ENCODE results near the gene PSMD5.

DNA sequence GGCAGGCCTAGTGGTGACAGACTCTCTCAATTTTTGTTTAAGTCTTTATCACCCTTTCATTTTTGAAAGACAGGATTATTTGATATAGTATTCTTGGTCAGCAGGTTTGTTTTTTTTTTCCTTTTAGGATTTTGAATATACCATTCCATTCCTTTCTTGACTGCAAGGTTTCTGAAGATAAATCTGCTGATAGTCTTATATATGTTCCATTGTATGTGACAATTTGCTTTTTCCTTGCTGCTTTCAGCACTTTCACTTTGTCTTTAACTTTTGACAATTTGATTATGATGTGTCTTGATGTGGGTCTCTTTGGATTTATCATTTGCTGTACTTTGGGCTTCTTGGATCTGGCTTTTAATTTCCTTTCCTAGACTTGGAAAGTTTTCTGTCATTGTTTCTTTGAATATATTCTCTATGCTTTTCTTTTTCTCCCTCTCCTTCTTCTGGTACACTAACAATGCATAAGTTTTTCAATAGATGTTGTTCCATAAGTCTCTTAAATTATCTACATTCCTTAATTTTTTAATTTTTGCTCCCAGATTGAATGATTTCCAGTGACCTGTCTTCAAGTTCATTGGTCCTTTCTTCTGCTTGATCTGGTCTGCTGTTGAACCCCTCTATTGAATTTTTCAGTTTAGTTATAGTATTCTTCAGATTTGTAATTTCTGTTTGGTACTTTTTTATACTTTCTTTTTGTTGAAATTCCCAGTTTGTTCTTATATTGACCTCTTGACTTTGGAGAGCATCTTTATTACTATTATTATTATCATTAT is 34.9 kb downstream of the PSMD5 start:
- TF ChIP-seq, protein P1, sequence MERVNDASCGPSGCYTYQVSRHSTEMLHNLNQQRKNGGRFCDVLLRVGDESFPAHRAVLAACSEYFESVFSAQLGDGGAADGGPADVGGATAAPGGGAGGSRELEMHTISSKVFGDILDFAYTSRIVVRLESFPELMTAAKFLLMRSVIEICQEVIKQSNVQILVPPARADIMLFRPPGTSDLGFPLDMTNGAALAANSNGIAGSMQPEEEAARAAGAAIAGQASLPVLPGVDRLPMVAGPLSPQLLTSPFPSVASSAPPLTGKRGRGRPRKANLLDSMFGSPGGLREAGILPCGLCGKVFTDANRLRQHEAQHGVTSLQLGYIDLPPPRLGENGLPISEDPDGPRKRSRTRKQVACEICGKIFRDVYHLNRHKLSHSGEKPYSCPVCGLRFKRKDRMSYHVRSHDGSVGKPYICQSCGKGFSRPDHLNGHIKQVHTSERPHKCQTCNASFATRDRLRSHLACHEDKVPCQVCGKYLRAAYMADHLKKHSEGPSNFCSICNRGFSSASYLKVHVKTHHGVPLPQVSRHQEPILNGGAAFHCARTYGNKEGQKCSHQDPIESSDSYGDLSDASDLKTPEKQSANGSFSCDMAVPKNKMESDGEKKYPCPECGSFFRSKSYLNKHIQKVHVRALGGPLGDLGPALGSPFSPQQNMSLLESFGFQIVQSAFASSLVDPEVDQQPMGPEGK (CRISPR knock-in tag; IDR thresholded peaks at IDR 0.05; ENCODE audit: borderline replicate concordance), result no peak
- TF ChIP-seq SNAI2 (CRISPR knock-in tag; IDR thresholded peaks at IDR 0.05), result no peak
- no peak for TF ChIP-seq OSR1 (CRISPR knock-in tag; IDR thresholded peaks at IDR 0.05)
- TF ChIP-seq ZFP3 (CRISPR knock-in tag; IDR thresholded peaks at IDR 0.05), result no peak
- no peak for TF ChIP-seq ZNF70 (CRISPR knock-in tag; IDR thresholded peaks at IDR 0.05)
- no peak for TF ChIP-seq CSDC2 (CRISPR knock-in tag; IDR thresholded peaks at IDR 0.05)
- TF ChIP-seq BACH2 (CRISPR knock-in tag; IDR thresholded peaks at IDR 0.05; ENCODE audit: borderline replicate concordance), result no peak
- no peak for TF ChIP-seq TCF4 (CRISPR knock-in tag; IDR thresholded peaks at IDR 0.05; ENCODE audit: borderline replicate concordance)
- no peak for TF ChIP-seq ZC3H10 (CRISPR knock-in tag; IDR thresholded peaks at IDR 0.05)
- peak; percentile 63 for TF ChIP-seq ZFP30 (CRISPR knock-in tag; IDR thresholded peaks at IDR 0.05)
- no peak for TF ChIP-seq RARB (CRISPR knock-in tag; IDR thresholded peaks at IDR 0.05)
- TF ChIP-seq, protein P2, sequence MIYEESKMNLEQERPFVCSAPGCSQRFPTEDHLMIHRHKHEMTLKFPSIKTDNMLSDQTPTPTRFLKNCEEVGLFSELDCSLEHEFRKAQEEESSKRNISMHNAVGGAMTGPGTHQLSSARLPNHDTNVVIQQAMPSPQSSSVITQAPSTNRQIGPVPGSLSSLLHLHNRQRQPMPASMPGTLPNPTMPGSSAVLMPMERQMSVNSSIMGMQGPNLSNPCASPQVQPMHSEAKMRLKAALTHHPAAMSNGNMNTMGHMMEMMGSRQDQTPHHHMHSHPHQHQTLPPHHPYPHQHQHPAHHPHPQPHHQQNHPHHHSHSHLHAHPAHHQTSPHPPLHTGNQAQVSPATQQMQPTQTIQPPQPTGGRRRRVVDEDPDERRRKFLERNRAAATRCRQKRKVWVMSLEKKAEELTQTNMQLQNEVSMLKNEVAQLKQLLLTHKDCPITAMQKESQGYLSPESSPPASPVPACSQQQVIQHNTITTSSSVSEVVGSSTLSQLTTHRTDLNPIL (CRISPR knock-in tag; IDR thresholded peaks at IDR 0.05; ENCODE audit: low read depth), result no peak
- TF ChIP-seq ZNF565 (CRISPR knock-in tag; conservative IDR thresholded peaks at IDR 0.05; ENCODE audit: low read depth), result no peak
- TF ChIP-seq, protein P3, sequence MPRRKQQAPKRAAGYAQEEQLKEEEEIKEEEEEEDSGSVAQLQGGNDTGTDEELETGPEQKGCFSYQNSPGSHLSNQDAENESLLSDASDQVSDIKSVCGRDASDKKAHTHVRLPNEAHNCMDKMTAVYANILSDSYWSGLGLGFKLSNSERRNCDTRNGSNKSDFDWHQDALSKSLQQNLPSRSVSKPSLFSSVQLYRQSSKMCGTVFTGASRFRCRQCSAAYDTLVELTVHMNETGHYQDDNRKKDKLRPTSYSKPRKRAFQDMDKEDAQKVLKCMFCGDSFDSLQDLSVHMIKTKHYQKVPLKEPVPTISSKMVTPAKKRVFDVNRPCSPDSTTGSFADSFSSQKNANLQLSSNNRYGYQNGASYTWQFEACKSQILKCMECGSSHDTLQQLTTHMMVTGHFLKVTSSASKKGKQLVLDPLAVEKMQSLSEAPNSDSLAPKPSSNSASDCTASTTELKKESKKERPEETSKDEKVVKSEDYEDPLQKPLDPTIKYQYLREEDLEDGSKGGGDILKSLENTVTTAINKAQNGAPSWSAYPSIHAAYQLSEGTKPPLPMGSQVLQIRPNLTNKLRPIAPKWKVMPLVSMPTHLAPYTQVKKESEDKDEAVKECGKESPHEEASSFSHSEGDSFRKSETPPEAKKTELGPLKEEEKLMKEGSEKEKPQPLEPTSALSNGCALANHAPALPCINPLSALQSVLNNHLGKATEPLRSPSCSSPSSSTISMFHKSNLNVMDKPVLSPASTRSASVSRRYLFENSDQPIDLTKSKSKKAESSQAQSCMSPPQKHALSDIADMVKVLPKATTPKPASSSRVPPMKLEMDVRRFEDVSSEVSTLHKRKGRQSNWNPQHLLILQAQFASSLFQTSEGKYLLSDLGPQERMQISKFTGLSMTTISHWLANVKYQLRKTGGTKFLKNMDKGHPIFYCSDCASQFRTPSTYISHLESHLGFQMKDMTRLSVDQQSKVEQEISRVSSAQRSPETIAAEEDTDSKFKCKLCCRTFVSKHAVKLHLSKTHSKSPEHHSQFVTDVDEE (CRISPR knock-in tag; IDR thresholded peaks at IDR 0.05), result no peak

Data from SK-N-SH treated with all-trans-retinoic acid at 6 μM for 48 hours (cell line).